IMR-90 (cell line): Measurements from ENCODE around the gene CTBP1. TPM values are rescaled to one million over a fixed set of nuclear protein-coding genes. Genes with fewer than 3 reads are reported as not detected.
A peak's percentile ranks its signal among the peaks of the same experiment; 100 is the strongest.

Experiments used
- ATAC-seq: fragments of 200-7000 bp; cut with Tn5 transposase; 2 replicates; pipeline ENCODE4 v1.9.1; 2020; ENCODE audit warnings: low read depth, mild to moderate bottlenecking, moderate library complexity
- BruUV-seq: library from RNA; stranded (reverse); fragments of 400-500 nt; replicated peaks from 2 replicates; lab custom pipeline; 2021; lab: Mats Ljungman, UMichigan
- CTCF ChIA-PET: fragments of 300-600 bp; formaldehyde crosslinking; extraction: SDS; loops from one replicate; lab custom pipeline; 2021; ENCODE audit warnings: antibody characterized with exemption; lab: Yijun Ruan, JAX
- POLR2A ChIA-PET: fragments of 300-600 bp; sonication (Branson Sonifier 250); formaldehyde crosslinking; loops from one replicate; lab custom pipeline; 2022; ENCODE audit warnings: antibody characterized with exemption; ENCODE audit not compliant: unreplicated experiment; lab: Charles Lee
- DNase-seq: peaks from one replicate; pipeline ENCODE4 v3.0.0; 2013
- H2AFZ ChIP-seq: replicated peaks from 2 replicates; pipeline ENCODE3; 2013; ENCODE audit warnings: low read length, mild to moderate bottlenecking; ENCODE audit not compliant: poor library complexity
- H2AK5ac ChIP-seq: 2 replicates; pipeline ENCODE4 v1.6.1; 2013; ENCODE audit warnings: low read depth, low read length, inconsistent platforms
- H2AK9ac ChIP-seq: replicated peaks from 2 replicates; pipeline ENCODE3; 2013; ENCODE audit warnings: mild to moderate bottlenecking, low read depth, low read length, moderate library complexity; ENCODE audit not compliant: poor library complexity
- H2BK120ac ChIP-seq: 2 replicates; pipeline ENCODE4 v1.6.1; 2013; ENCODE audit warnings: low read depth, low read length, inconsistent platforms
- H2BK15ac ChIP-seq: 3 replicates; pipeline ENCODE4 v1.6.1; 2013; ENCODE audit warnings: low read depth, low read length, inconsistent platforms
- H2BK20ac ChIP-seq: 2 replicates; pipeline ENCODE4 v1.6.1; 2013; ENCODE audit warnings: low read depth, mild to moderate bottlenecking, inconsistent platforms, low read length, moderate library complexity
- H2BK5ac ChIP-seq: 2 replicates; pipeline ENCODE4 v1.6.1; 2013; ENCODE audit warnings: mild to moderate bottlenecking, low read depth, low read length, inconsistent platforms; ENCODE audit not compliant: poor library complexity, severe bottlenecking
- H3K14ac ChIP-seq: replicated peaks from 2 replicates; pipeline ENCODE4 v1.6.1; 2013; ENCODE audit warnings: low read depth, low read length, inconsistent platforms
- H3K18ac ChIP-seq: 2 replicates; pipeline ENCODE4 v1.6.1; 2013; ENCODE audit warnings: low read depth, low read length, control low read depth
- H3K23ac ChIP-seq: 2 replicates; pipeline ENCODE4 v1.6.1; 2013; ENCODE audit warnings: low read depth, low read length, inconsistent platforms
- H3K27ac ChIP-seq: 2 replicates; pipeline ENCODE4 v1.5.1; 2013; ENCODE audit warnings: mild to moderate bottlenecking, control low read depth, low read length; ENCODE audit not compliant: insufficient read depth
- H3K27me3 ChIP-seq: 2 replicates; pipeline ENCODE4 v1.6.1; 2013; ENCODE audit warnings: low read length; ENCODE audit not compliant: control insufficient read depth, insufficient read depth
- H3K36me3 ChIP-seq: 2 replicates; pipeline ENCODE4 v1.6.1; 2013; ENCODE audit warnings: low read length, mixed read lengths; ENCODE audit not compliant: control insufficient read depth, insufficient read depth
- H3K4ac ChIP-seq: 2 replicates; pipeline ENCODE4 v1.6.1; 2013; ENCODE audit warnings: low read depth, low read length, inconsistent platforms
- H3K4me1 ChIP-seq: 2 replicates; pipeline ENCODE4 v1.6.1; 2013; ENCODE audit warnings: low read length, mixed read lengths; ENCODE audit not compliant: control insufficient read depth, insufficient read depth
- H3K4me2 ChIP-seq: 2 replicates; pipeline ENCODE4 v1.6.1; 2013; ENCODE audit warnings: low read depth, mild to moderate bottlenecking, control low read depth, low read length, moderate library complexity
- H3K4me3 ChIP-seq: 2 replicates; pipeline ENCODE4 v1.5.1; 2013; ENCODE audit warnings: low read depth, mild to moderate bottlenecking, control low read depth, low read length, moderate library complexity; ENCODE audit not compliant: insufficient read depth
- H3K56ac ChIP-seq: 2 replicates; pipeline ENCODE4 v1.6.1; 2013; ENCODE audit warnings: low read length, inconsistent platforms; ENCODE audit not compliant: insufficient read depth; ENCODE audit errors: extremely low read depth
- H3K79me1 ChIP-seq, 2 experiments: 2 replicates each; pipeline ENCODE4 v1.6.1; 2013; ENCODE audit warnings: low read length in 2 of 2, inconsistent platforms in 1 of 2, low read depth in 1 of 2
- H3K9ac ChIP-seq: 2 replicates; pipeline ENCODE4 v1.6.1; 2013; ENCODE audit warnings: low read depth, low read length, control low read depth
- H3K9me1 ChIP-seq: 2 replicates; pipeline ENCODE4 v1.6.1; 2013; ENCODE audit warnings: low read length, inconsistent platforms; ENCODE audit not compliant: insufficient read depth
- H3K9me3 ChIP-seq: 2 replicates; pipeline ENCODE4 v1.6.1; 2013; ENCODE audit warnings: low read length; ENCODE audit not compliant: control insufficient read depth, insufficient read depth
- H4K20me1 ChIP-seq: 2 replicates; pipeline ENCODE4 v1.6.1; 2013; ENCODE audit warnings: low read length, inconsistent platforms; ENCODE audit not compliant: insufficient read depth
- H4K5ac ChIP-seq: 2 replicates; pipeline ENCODE4 v1.6.1; 2013; ENCODE audit warnings: mild to moderate bottlenecking, low read depth, low read length, control low read depth
- H4K8ac ChIP-seq, 2 experiments: 2 replicates each; pipeline ENCODE4 v1.6.1; 2013; ENCODE audit warnings: low read depth in 2 of 2, low read length in 2 of 2, control low read depth in 1 of 2, inconsistent platforms in 1 of 2
- H4K91ac ChIP-seq: 2 replicates; pipeline ENCODE4 v1.6.1; 2013; ENCODE audit warnings: low read depth, low read length, inconsistent platforms; ENCODE audit not compliant: insufficient read depth
- CTCF ChIP-seq: conservative IDR thresholded peaks from 2 replicates; pipeline ENCODE4 v1.5.1; 2012; ENCODE audit warnings: mild to moderate bottlenecking, low read depth, low read length, improper control_type of control experiment
- RAD21 ChIP-seq: IDR thresholded peaks from 2 replicates; pipeline ENCODE4 v1.6.1; 2012; ENCODE audit warnings: low read length, improper control_type of control experiment
- RCOR1 ChIP-seq: IDR thresholded peaks from 2 replicates; pipeline ENCODE4 v1.6.1; 2012; ENCODE audit warnings: mild to moderate bottlenecking, low read length, improper control_type of control experiment; ENCODE audit not compliant: insufficient replicate concordance
- SMC3 ChIP-seq: fragments of 150-350 bp; IDR thresholded peaks from 2 replicates; pipeline ENCODE4 v1.6.1; 2016; ENCODE audit warnings: low read depth, mild to moderate bottlenecking, antibody characterized with exemption, low read length, moderate library complexity
- WGBS, 2 experiments: methylation state at CpG; one replicate each; pipeline versions ENCODE4 v1.1.5 to v1.1.7; 2013; ENCODE audit warnings: missing lambda C conversion rate in 2 of 2; ENCODE audit not compliant: insufficient read length in 1 of 2; ENCODE audit errors: extremely low coverage in 2 of 2; 5-methylcytosine and 5-hydroxymethylcytosine counted together
- dilution Hi-C: fragments of 300-500 bp; cut with HindIII; formaldehyde crosslinking; loops from one replicate; pipeline ENCODE4 v1.14.3; 2018; ENCODE audit warnings: low sequenced_read_pairs; ENCODE audit not compliant: unreplicated experiment
- in situ Hi-C: fragments of 300-500 bp; cut with MboI; formaldehyde crosslinking; loops from 3 replicates; pipeline ENCODE4 v1.14.3; 2019; ENCODE audit warnings: low sequenced_read_pairs, inconsistent platforms, mixed read lengths
- intact Hi-C: fragments of 100-400 bp; cut with micrococcal nuclease; formaldehyde crosslinking; loops from 2 replicates; pipeline ENCODE4 v1.10.0; 2022
- polyA plus RNA-seq, 3 experiments: library from polyadenylated mRNA; depleted of rRNA; stranded (reverse); fragments of >200 nt; gene quantifications; 2 replicates each; pipeline ENCODE4 v1.2.3, GENCODE V29; 2012; ENCODE audit warnings: low replicate concordance in 1 of 3
- total RNA-seq: library from RNA; depleted of rRNA; stranded (reverse); fragments of >200 nt; gene quantifications from 2 replicates; pipeline ENCODE4 v1.2.3, GENCODE V29; 2012

Gene CTBP1
- total and polyA plus RNA-seq, 2 of the 4 experiments (the other 2 are of a cell fraction): 147 to 212 TPM

- no peak overlapping the region for H2BK120ac ChIP-seq
- no peak overlapping the region for H3K18ac ChIP-seq
- H3K56ac ChIP-seq: no peak overlapping the region
- H2AK5ac ChIP-seq: no peak overlapping the region
- ChIA-PET CTCF (interaction anchor here (0.6 kb wide), 1 partner anchor 83 kb away, joined by 3 read pairs; no protein-coding TSS in a partner anchor), POLR2A (no interaction called here)
- no peak overlapping the region for H4K91ac ChIP-seq
- DNase-seq (peak; percentile 9), ATAC-seq (no peak)
- no peaks in the 10 kb centered on the region for H3K4me1 ChIP-seq
- no peak overlapping the region for H2BK5ac ChIP-seq
- no peak overlapping the region for H3K14ac ChIP-seq
- intact Hi-C loops: no loop called here
- H2AK9ac ChIP-seq: no peak overlapping the region
- no peak overlapping the region for H2BK15ac ChIP-seq
- H3K27ac ChIP-seq: no peak overlapping the region
- no peak overlapping the region for H3K4me3 ChIP-seq
- no peak overlapping the region for H3K23ac ChIP-seq
- H3K36me3 ChIP-seq: no peaks in the 10 kb centered on the region
- dilution Hi-C loops: no loop called here
- H3K4ac ChIP-seq: no peak overlapping the region
- peaks cover 0 to 6% of the 10 kb centered on the region in 2 experiments; a peak in 2 of 4 replicates for H3K79me1 ChIP-seq
- in situ Hi-C loops: no loop called here
- no peaks in the 10 kb centered on the region for H3K27me3 ChIP-seq
- no peak overlapping the region for H3K9ac ChIP-seq
- WGBS, 2 experiments: 86% methylated on average over 12 of the region's 21 CpGs; no CpG with 5 or more reads in 1 of the 2 experiments
- no peak overlapping the region for H2BK20ac ChIP-seq
- no peak overlapping the region for H3K4me2 ChIP-seq
- H3K9me3 ChIP-seq: no peaks in the 10 kb centered on the region
- BruUV-seq: no TSS peak
- H4K5ac ChIP-seq: no peak overlapping the region
- TF ChIP-seq RAD21: peak; percentile 33; the same call in 1 of the 2 replicates
- 0 out of 2 replicates have a peak, but pooled peaks have one; percentile 24 for TF ChIP-seq CTCF
- TF ChIP-seq SMC3: peak; percentile 29; the same call in 1 of the 2 replicates
- no peak for TF ChIP-seq RCOR1
- peaks cover 7% of the 10 kb centered on the region; the same call in 1 of the 2 replicates for H4K20me1 ChIP-seq
- H2AFZ ChIP-seq: no peak overlapping the region
- H3K9me1 ChIP-seq: no peaks in the 10 kb centered on the region
- H4K8ac ChIP-seq: no peak overlapping the region
Measured at GRCh38 chr4:1285790-1286553, 37.0 kb upstream of the CTBP1 start.
